ENCODE results near the gene GIMAP7.

- TF ChIP-seq POLR2A (IDR thresholded peaks at IDR 0.05; ENCODE audit: low read depth) (no peak), CTCF (IDR thresholded peaks at IDR 0.05) (no peak), EP300 (IDR thresholded peaks at IDR 0.05) (no peak)
These were observed 45.8 kb downstream of the GIMAP7 start for GRCh38 chr7:150560486-150560885.
